CD8-positive, alpha-beta memory T cell (primary cell): ENCODE data around the gene PSMB1. TPM values are rescaled to one million over a fixed set of nuclear protein-coding genes. Genes with fewer than 3 reads are reported as not detected.

Experiments used
- CTCF ChIA-PET: fragments of 350-600 bp; sonication (Branson Sonifier 250); formaldehyde crosslinking; loops from one replicate; lab custom pipeline; 2021; ENCODE audit warnings: antibody characterized with exemption; lab: Charles Lee
- POLR2A ChIA-PET: fragments of 350-600 bp; sonication (Branson Sonifier 250); formaldehyde crosslinking; loops from one replicate; lab custom pipeline; 2021; ENCODE audit warnings: antibody characterized with exemption; lab: Charles Lee
- DNase-seq, 5 donors: peaks; one replicate each; pipeline versions ENCODE4 v3.0.0 to v3.0.0-alpha.2; 2020 to 2022; ENCODE audit warnings: mixed read lengths in 1 of 5
- H3K27ac ChIP-seq: one replicate; pipeline ENCODE4 v1.7.0; 2013; ENCODE audit warnings: low read depth, mild to moderate bottlenecking, low read length, moderate library complexity
- H3K27me3 ChIP-seq: 2 replicates; pipeline ENCODE4 v1.7.0; 2013; ENCODE audit warnings: low read length, mild to moderate bottlenecking; ENCODE audit not compliant: insufficient read depth, poor library complexity, severe bottlenecking
- H3K36me3 ChIP-seq: 2 replicates; pipeline ENCODE4 v1.7.0; 2013; ENCODE audit warnings: mild to moderate bottlenecking, low read length, moderate library complexity; ENCODE audit not compliant: insufficient read depth
- H3K4me1 ChIP-seq: 2 replicates; pipeline ENCODE4 v1.7.0; 2013; ENCODE audit warnings: mild to moderate bottlenecking, low read length, moderate library complexity; ENCODE audit not compliant: insufficient read depth
- H3K4me3 ChIP-seq: 2 replicates; pipeline ENCODE4 v1.7.0; 2013; ENCODE audit warnings: mild to moderate bottlenecking, low read length
- H3K9me3 ChIP-seq: 2 replicates; pipeline ENCODE4 v1.7.0; 2013; ENCODE audit warnings: mild to moderate bottlenecking, low read length
- H3K27ac Mint-ChIP-seq, 8 donors: one replicate each; pipeline ENCODE4 v1.8.0; 2020 to 2021; ENCODE audit warnings: mixed read lengths in 8 of 8, mild to moderate bottlenecking in 6 of 8, inconsistent platforms in 3 of 8, moderate library complexity in 3 of 8
- H3K27me3 Mint-ChIP-seq, 2 donors: one replicate each; pipeline ENCODE4 v1.8.0; 2020 to 2021; ENCODE audit warnings: mixed read lengths in 2 of 2, mild to moderate bottlenecking in 1 of 2, moderate library complexity in 1 of 2
- H3K36me3 Mint-ChIP-seq, 3 donors: one replicate each; pipeline ENCODE4 v1.8.0; 2020 to 2021; ENCODE audit warnings: mixed read lengths in 3 of 3, inconsistent platforms in 1 of 3, mild to moderate bottlenecking in 1 of 3
- H3K4me1 Mint-ChIP-seq, 3 donors: one replicate each; pipeline ENCODE4 v1.8.0; 2020 to 2021; ENCODE audit warnings: mixed read lengths in 3 of 3, inconsistent platforms in 1 of 3, mild to moderate bottlenecking in 1 of 3
- H3K4me3 Mint-ChIP-seq, 7 donors: one replicate each; pipeline ENCODE4 v1.8.0; 2020 to 2021; ENCODE audit warnings: mixed read lengths in 7 of 7, mild to moderate bottlenecking in 6 of 7, moderate library complexity in 4 of 7, inconsistent platforms in 2 of 7
- H3K9me3 Mint-ChIP-seq, 5 donors: one replicate each; pipeline ENCODE4 v1.8.0; 2020 to 2022; ENCODE audit warnings: mixed read lengths in 5 of 5, mild to moderate bottlenecking in 3 of 5, moderate library complexity in 2 of 5, inconsistent platforms in 1 of 5
- polyA plus RNA-seq: library from polyadenylated mRNA; unstranded; fragments of 300-500 nt; fragmentation: Illumina TruSeq; gene quantifications from one replicate; pipeline ENCODE4 v1.2.3, GENCODE V29; 2021
- total RNA-seq, 2 experiments: library from RNA; stranded (reverse); gene quantifications; one replicate each; pipeline ENCODE4 v1.2.3, GENCODE V29; 2021

Gene PSMB1
- total RNA-seq (100 to 1,000 TPM; 296 to 298 TPM), polyA plus RNA-seq (478 TPM)

GRCh38 chr6:170552765-170553533 is at the start of gene PSMB1:
PSMB1 (minus strand) TSS chr6:170553307; CDS start chr6:170553242, 65 bp downstream.
- ChIA-PET CTCF (interaction anchor here (1.1 to 1.5 kb wide), 5 partner anchors 13 to 851 kb away, joined by 3 to 10 read pairs (median 5); partner anchors contain the start of genes C6orf120, PDCD2 and WDR27), POLR2A (interaction anchor here (1.3 to 3.4 kb wide), 6 partner anchors 31 to 851 kb away, joined by 4 to 43 read pairs (median 8); partner anchors contain the start of genes C6orf120, DYNLT2, ERMARD and PDCD2)
- Mint-ChIP-seq H3K27ac (no peak within 1 kb of the TSS), H3K36me3 (peaks cover 0 to 40% (median 4%) of the 10 kb centered on the region in 3 donors), H3K4me1 (peaks cover 4 to 34% (median 18%) of the 10 kb centered on the region in 3 donors), H3K27me3 (no peaks in the 10 kb centered on the region), H3K4me3 (no peak within 1 kb of the TSS), H3K9me3 (no peaks in the 10 kb centered on the region)
- Histone ChIP-seq H3K27ac (peak within 1 kb of the TSS; percentile 93), H3K4me1 (peaks cover 43% of the 10 kb centered on the region), H3K36me3 (no peaks in the 10 kb centered on the region), H3K4me3 (peak within 1 kb of the TSS; percentile 78), H3K9me3 (no peaks in the 10 kb centered on the region), H3K27me3 (no peaks in the 10 kb centered on the region)
- DNase-seq: peak; percentile 67 to 84 (median 73)

GRCh38 chr6:170597278-170597677 is 44.2 kb upstream of the PSMB1 start:
- Mint-ChIP-seq H3K27me3 (peaks cover 15 to 38% of the 10 kb centered on the region in 2 donors), H3K4me3 (no peak overlapping the region), H3K4me1 (no peaks in the 10 kb centered on the region), H3K9me3 (peaks cover 12 to 23% (median 16%) of the 10 kb centered on the region in 5 donors), H3K36me3 (peaks cover 0 to 15% (median 0%) of the 10 kb centered on the region in 3 donors), H3K27ac (no peak overlapping the region)
- Histone ChIP-seq H3K27ac (no peak overlapping the region), H3K27me3 (peaks cover 3% of the 10 kb centered on the region), H3K9me3 (no peaks in the 10 kb centered on the region), H3K4me3 (no peak overlapping the region), H3K36me3 (no peaks in the 10 kb centered on the region), H3K4me1 (no peaks in the 10 kb centered on the region)
- ChIA-PET POLR2A (no interaction called here), CTCF (interaction anchor here (0.6 kb wide), 1 partner anchor 1490 kb away, joined by 3 read pairs; no protein-coding TSS in a partner anchor)
- no peak for DNase-seq

- Mint-ChIP-seq H3K36me3 (peaks cover 0 to 23% (median 2%) of the 10 kb centered on the region in 3 donors), H3K4me3 (no peak overlapping the region), H3K27ac (no peak overlapping the region), H3K4me1 (no peaks in the 10 kb centered on the region), H3K9me3 (peaks cover 19 to 32% (median 24%) of the 10 kb centered on the region in 5 donors), H3K27me3 (peaks cover 16 to 47% of the 10 kb centered on the region in 2 donors)
- ChIA-PET POLR2A (no interaction called here), CTCF (no interaction called here)
- no peaks in the 10 kb centered on the region for H3K9me3 ChIP-seq
- DNase-seq: no peak
- H3K36me3 ChIP-seq: no peaks in the 10 kb centered on the region
- no peak overlapping the region for H3K4me3 ChIP-seq
- H3K27me3 ChIP-seq: peaks cover 3% of the 10 kb centered on the region
- no peak overlapping the region for H3K27ac ChIP-seq
- H3K4me1 ChIP-seq: no peaks in the 10 kb centered on the region
These were observed 43.3 kb upstream of the PSMB1 start for GRCh38 chr6:170596426-170596825.

GRCh38 chr6:170590725-170591124 is 37.6 kb upstream of the PSMB1 start:
- Mint-ChIP-seq H3K4me3 (no peak overlapping the region), H3K27ac (no peak overlapping the region), H3K4me1 (no peaks in the 10 kb centered on the region), H3K27me3 (peaks cover 27 to 58% of the 10 kb centered on the region in 2 donors), H3K36me3 (peaks cover 2 to 31% (median 8%) of the 10 kb centered on the region in 3 donors), H3K9me3 (peaks cover 38 to 50% (median 43%) of the 10 kb centered on the region in 5 donors)
- ChIA-PET CTCF (no interaction called here), POLR2A (no interaction called here)
- Histone ChIP-seq H3K4me1 (no peaks in the 10 kb centered on the region), H3K27me3 (no peaks in the 10 kb centered on the region), H3K9me3 (no peaks in the 10 kb centered on the region), H3K36me3 (no peaks in the 10 kb centered on the region), H3K4me3 (no peak overlapping the region), H3K27ac (no peak overlapping the region)
- DNase-seq: no peak

GRCh38 chr6:170584954-170585498 is 31.9 kb upstream of the PSMB1 start:
- Mint-ChIP-seq H3K4me1 (peaks cover 30 to 40% (median 37%) of the 10 kb centered on the region in 3 donors), H3K27me3 (peaks cover 8 to 11% of the 10 kb centered on the region in 2 donors), H3K9me3 (peaks cover 4 to 7% (median 7%) of the 10 kb centered on the region in 5 donors), H3K36me3 (peaks cover 4 to 46% (median 11%) of the 10 kb centered on the region in 3 donors), H3K4me3 (peak overlapping the region; percentile 95 to 98 (median 98)), H3K27ac (peak overlapping the region; percentile 97 to 99 (median 98))
- Histone ChIP-seq H3K4me1 (peaks cover 21% of the 10 kb centered on the region), H3K27ac (peak overlapping the region; percentile 89), H3K4me3 (peak overlapping the region; percentile 99), H3K36me3 (peaks cover 19% of the 10 kb centered on the region), H3K27me3 (no peaks in the 10 kb centered on the region), H3K9me3 (no peaks in the 10 kb centered on the region)
- no peak for DNase-seq
- CTCF ChIA-PET: interaction anchor here (1.5 kb wide), 2 partner anchors 13 to 34 kb away, joined by 3 to 6 read pairs; no protein-coding TSS in a partner anchor
- POLR2A ChIA-PET: interaction anchor here (0.9 to 2.0 kb wide), 2 partner anchors 14 to 32 kb away, joined by 3 to 43 read pairs; partner anchors contain the start of genes PSMB1 and TBP

GRCh38 chr6:170584181-170584953 is 31.3 kb upstream of the PSMB1 start, which contains the start of gene PDCD2:
PDCD2 (minus strand) TSS chr6:170584637; CDS start chr6:170584581, 56 bp downstream.
- Histone ChIP-seq H3K27ac (peak within 1 kb of the TSS; percentile 89), H3K4me3 (peak within 1 kb of the TSS; percentile 99), H3K36me3 (peaks cover 19% of the 10 kb centered on the region), H3K27me3 (no peaks in the 10 kb centered on the region), H3K4me1 (peaks cover 21% of the 10 kb centered on the region), H3K9me3 (no peaks in the 10 kb centered on the region)
- Mint-ChIP-seq H3K36me3 (peaks cover 0 to 52% (median 11%) of the 10 kb centered on the region in 3 donors), H3K9me3 (peaks cover 0 to under 1% (median under 1%) of the 10 kb centered on the region in 5 donors), H3K27me3 (peaks cover 1 to 4% of the 10 kb centered on the region in 2 donors), H3K4me1 (peaks cover 30 to 40% (median 37%) of the 10 kb centered on the region in 3 donors), H3K4me3 (peak within 1 kb of the TSS; percentile 95 to 98 (median 98)), H3K27ac (peak within 1 kb of the TSS; percentile 98 to 99 (median 98))
- ChIA-PET CTCF (interaction anchor here (0.9 to 1.5 kb wide), 5 partner anchors 13 to 33 kb away, joined by 3 to 10 read pairs (median 4); partner anchors contain the start of genes PSMB1 and TBP), POLR2A (interaction anchor here (0.7 to 2.0 kb wide), 5 partner anchors 9 to 882 kb away, joined by 3 to 43 read pairs (median 3); partner anchors contain the start of genes C6orf120, PSMB1, TBP and WDR27)
- peak; percentile 88 to 94 (median 90) for DNase-seq

- Mint-ChIP-seq H3K27me3 (peaks cover 0 to 1% of the 10 kb centered on the region in 2 donors), H3K36me3 (peaks cover 0 to 58% (median 11%) of the 10 kb centered on the region in 3 donors), H3K4me1 (peaks cover 30 to 40% (median 37%) of the 10 kb centered on the region in 3 donors), H3K9me3 (no peaks in the 10 kb centered on the region), H3K4me3 (peak overlapping the region; percentile 95 to 98 (median 96)), H3K27ac (peak overlapping the region; percentile 92 to 99 (median 96))
- no peaks in the 10 kb centered on the region for H3K27me3 ChIP-seq
- no peak for DNase-seq
- peaks cover 20% of the 10 kb centered on the region for H3K36me3 ChIP-seq
- H3K4me1 ChIP-seq: peaks cover 21% of the 10 kb centered on the region
- POLR2A ChIA-PET: interaction anchor here (0.7 to 2.0 kb wide), 5 partner anchors 8 to 882 kb away, joined by 3 to 43 read pairs (median 3); partner anchors contain the start of genes C6orf120, PSMB1, TBP and WDR27
- H3K9me3 ChIP-seq: no peaks in the 10 kb centered on the region
- CTCF ChIA-PET: interaction anchor here (0.9 to 1.5 kb wide), 5 partner anchors 12 to 33 kb away, joined by 3 to 10 read pairs (median 4); partner anchors contain the start of genes PSMB1 and TBP
- H3K4me3 ChIP-seq: peak overlapping the region; percentile 99
- H3K27ac ChIP-seq: peak overlapping the region; percentile 89
These were observed 30.7 kb upstream of the PSMB1 start for GRCh38 chr6:170583756-170584180.
